ENCODE data around the gene DST. TPM values are rescaled to one million over a fixed set of nuclear protein-coding genes. Genes with fewer than 3 reads are reported as not detected.

The DST gene
- total RNA-seq, 1 experiment from 2014 or later, result 144 TPM

DNA sequence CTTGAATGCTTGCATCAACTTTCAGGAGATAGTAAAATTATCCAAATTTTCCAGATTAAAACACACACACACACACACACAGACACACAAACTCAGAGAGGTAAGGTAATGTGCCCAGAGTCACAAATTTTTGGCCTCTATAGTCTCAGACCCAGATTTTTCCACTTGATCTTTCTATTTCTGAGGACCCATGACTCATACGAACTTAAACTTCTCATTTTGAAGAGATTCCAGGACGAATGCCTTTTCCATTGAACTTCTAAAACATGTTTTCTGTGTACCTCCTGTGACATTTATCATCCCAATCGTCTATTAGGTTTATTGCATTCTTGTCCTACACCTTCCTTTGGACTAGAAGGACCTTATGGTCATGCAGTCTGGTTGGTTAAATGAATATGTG, 222.4 kb downstream of the DST start:
- no peaks in the 10 kb centered on the region for H3K4me1 ChIP-seq (ENCODE audit: control insufficient read depth in 1 of 2, insufficient read depth in 2 of 2, low read length in 2 of 2)
- CTCF ChIA-PET, result no interaction called here
- intact Hi-C loops (cut with micrococcal nuclease), result no loop called here

More for the DNA sequence above, 222.4 kb downstream of the DST start:
- no peak overlapping the region for H3K4me3 ChIP-seq (replicated peaks in 1 of 2; ENCODE audit: low read depth in 1 of 2, low read length in 2 of 2)
- H3K27me3 ChIP-seq (ENCODE audit: insufficient read depth, low read length), result no peaks in the 10 kb centered on the region
- TF ChIP-seq, protein P1, sequence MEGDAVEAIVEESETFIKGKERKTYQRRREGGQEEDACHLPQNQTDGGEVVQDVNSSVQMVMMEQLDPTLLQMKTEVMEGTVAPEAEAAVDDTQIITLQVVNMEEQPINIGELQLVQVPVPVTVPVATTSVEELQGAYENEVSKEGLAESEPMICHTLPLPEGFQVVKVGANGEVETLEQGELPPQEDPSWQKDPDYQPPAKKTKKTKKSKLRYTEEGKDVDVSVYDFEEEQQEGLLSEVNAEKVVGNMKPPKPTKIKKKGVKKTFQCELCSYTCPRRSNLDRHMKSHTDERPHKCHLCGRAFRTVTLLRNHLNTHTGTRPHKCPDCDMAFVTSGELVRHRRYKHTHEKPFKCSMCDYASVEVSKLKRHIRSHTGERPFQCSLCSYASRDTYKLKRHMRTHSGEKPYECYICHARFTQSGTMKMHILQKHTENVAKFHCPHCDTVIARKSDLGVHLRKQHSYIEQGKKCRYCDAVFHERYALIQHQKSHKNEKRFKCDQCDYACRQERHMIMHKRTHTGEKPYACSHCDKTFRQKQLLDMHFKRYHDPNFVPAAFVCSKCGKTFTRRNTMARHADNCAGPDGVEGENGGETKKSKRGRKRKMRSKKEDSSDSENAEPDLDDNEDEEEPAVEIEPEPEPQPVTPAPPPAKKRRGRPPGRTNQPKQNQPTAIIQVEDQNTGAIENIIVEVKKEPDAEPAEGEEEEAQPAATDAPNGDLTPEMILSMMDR (IDR thresholded peaks at IDR 0.05 in 2 of 3, conservative IDR thresholded peaks at IDR 0.05 in 1 of 3; ENCODE audit: borderline replicate concordance in 1 of 3, insufficient read depth in 1 of 3, low read depth in 2 of 3, low read length in 2 of 3), result no peak
- TF ChIP-seq EZH2 (IDR thresholded peaks at IDR 0.05) (no peak), ZBTB33 (IDR thresholded peaks at IDR 0.05; ENCODE audit: extremely low read depth, insufficient replicate concordance, low read length) (no peak), EZH2phosphoT487 (IDR thresholded peaks at IDR 0.05; ENCODE audit: borderline replicate concordance) (no peak), ELF1 (IDR thresholded peaks at IDR 0.05; ENCODE audit: borderline replicate concordance, low read depth) (no peak), SRF (IDR thresholded peaks at IDR 0.05; ENCODE audit: low read depth) (no peak)
- TF ChIP-seq, protein P2, sequence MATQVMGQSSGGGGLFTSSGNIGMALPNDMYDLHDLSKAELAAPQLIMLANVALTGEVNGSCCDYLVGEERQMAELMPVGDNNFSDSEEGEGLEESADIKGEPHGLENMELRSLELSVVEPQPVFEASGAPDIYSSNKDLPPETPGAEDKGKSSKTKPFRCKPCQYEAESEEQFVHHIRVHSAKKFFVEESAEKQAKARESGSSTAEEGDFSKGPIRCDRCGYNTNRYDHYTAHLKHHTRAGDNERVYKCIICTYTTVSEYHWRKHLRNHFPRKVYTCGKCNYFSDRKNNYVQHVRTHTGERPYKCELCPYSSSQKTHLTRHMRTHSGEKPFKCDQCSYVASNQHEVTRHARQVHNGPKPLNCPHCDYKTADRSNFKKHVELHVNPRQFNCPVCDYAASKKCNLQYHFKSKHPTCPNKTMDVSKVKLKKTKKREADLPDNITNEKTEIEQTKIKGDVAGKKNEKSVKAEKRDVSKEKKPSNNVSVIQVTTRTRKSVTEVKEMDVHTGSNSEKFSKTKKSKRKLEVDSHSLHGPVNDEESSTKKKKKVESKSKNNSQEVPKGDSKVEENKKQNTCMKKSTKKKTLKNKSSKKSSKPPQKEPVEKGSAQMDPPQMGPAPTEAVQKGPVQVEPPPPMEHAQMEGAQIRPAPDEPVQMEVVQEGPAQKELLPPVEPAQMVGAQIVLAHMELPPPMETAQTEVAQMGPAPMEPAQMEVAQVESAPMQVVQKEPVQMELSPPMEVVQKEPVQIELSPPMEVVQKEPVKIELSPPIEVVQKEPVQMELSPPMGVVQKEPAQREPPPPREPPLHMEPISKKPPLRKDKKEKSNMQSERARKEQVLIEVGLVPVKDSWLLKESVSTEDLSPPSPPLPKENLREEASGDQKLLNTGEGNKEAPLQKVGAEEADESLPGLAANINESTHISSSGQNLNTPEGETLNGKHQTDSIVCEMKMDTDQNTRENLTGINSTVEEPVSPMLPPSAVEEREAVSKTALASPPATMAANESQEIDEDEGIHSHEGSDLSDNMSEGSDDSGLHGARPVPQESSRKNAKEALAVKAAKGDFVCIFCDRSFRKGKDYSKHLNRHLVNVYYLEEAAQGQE (IDR thresholded peaks at IDR 0.05; ENCODE audit: low read depth), result no peak
- no peaks in the 10 kb centered on the region for H3K9me2 ChIP-seq (ENCODE audit: insufficient read depth)
- no peak overlapping the region for H3K9ac ChIP-seq (ENCODE audit: low read length)
- BruUV-seq (replicated peaks), result no TSS peak
- ChIA-PET POLR2A (no interaction called here), RAD21 (ENCODE audit: low non-redundant PET in 1 of 2, low total read pairs in 2 of 2, uncharacterized antibody in 2 of 2, unreplicated experiment in 2 of 2) (no interaction called here)
- H3K9me3 ChIP-seq (ENCODE audit: control insufficient read depth in 1 of 2, insufficient read depth in 1 of 2, low read depth in 1 of 2, low read length in 2 of 2), result no peaks in the 10 kb centered on the region
- no peak for DNase-seq (ENCODE audit: low read depth, low spot score)
- no peak overlapping the region for H3K4me2 ChIP-seq (ENCODE audit: low read length)
- no peaks in the 10 kb centered on the region for H4K20me1 ChIP-seq (ENCODE audit: insufficient read depth)
- no peak overlapping the region for H3K27ac ChIP-seq (ENCODE audit: low read depth, low read length)
- H3K36me3 ChIP-seq (ENCODE audit: control insufficient read depth in 1 of 2, insufficient read depth in 2 of 2, low read length in 2 of 2), result no peaks in the 10 kb centered on the region
- ATAC-seq, result no peak
- no peaks in the 10 kb centered on the region for H3K79me2 ChIP-seq (ENCODE audit: insufficient read depth, low read length)
- H2AFZ ChIP-seq (ENCODE audit: low read depth, low read length, poor library complexity, severe bottlenecking), result no peak overlapping the region
